GM19193 (cell line): Measurements from ENCODE around the gene NASP.
A peak's percentile ranks its signal among the peaks of the same experiment; 100 is the strongest.

Source experiments
- POLR2A ChIP-seq: IDR thresholded peaks from 4 replicates; pipeline ENCODE4 v1.6.1; 2011; ENCODE audit not compliant: insufficient read depth, insufficient read length; ENCODE audit errors: extremely low read depth

NASP gene

DNA sequence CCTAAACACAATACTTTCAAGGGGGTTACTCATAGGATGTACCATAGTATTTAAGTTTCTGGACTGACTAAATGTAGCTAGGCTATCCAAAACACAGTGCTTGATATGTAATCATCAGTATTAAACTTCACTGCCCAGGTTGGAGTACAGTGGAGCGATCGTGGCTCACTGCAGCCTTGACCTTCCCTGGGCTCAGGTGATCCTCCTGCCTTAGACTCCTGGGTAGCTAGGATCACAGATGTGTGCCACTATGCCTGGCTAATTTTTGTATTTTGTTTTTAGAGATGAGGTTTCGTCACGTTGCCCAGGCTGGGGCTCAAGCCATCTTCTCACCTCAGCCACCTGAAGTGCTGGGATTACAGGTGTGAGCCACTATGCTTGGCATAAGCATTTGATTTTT is 10.6 kb downstream of the NASP start:
- TF ChIP-seq POLR2A: no peak

- TF ChIP-seq POLR2A: no peak
These were observed 20.4 kb downstream of the NASP start for GRCh38 chr1:45604239-45604638.

DNA sequence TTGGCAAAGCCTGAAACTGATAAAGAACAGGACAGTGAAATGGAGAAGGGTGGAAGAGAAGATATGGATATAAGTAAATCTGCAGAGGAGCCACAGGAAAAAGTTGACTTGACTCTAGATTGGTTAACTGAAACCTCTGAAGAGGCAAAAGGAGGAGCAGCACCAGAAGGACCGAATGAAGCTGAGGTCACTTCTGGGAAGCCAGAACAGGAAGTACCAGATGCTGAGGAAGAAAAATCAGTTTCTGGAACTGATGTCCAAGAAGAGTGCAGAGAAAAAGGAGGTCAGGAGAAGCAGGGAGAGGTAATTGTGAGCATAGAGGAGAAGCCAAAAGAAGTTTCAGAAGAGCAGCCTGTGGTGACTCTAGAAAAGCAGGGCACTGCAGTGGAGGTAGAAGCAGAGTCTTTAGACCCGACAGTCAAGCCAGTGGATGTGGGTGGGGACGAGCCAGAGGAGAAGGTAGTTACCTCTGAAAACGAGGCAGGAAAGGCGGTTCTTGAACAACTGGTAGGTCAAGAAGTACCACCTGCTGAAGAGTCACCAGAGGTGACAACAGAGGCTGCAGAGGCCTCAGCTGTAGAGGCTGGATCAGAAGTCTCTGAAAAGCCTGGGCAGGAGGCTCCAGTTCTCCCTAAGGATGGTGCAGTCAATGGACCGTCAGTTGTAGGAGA is 23.7 kb downstream of the NASP start:
- no peak for TF ChIP-seq POLR2A

- TF ChIP-seq POLR2A: no peak
These were observed 24.6 kb downstream of the NASP start for GRCh38 chr1:45608175-45609156.

- TF ChIP-seq POLR2A: no peak
These were observed 26.9 kb downstream of the NASP start for GRCh38 chr1:45610589-45611226.

DNA sequence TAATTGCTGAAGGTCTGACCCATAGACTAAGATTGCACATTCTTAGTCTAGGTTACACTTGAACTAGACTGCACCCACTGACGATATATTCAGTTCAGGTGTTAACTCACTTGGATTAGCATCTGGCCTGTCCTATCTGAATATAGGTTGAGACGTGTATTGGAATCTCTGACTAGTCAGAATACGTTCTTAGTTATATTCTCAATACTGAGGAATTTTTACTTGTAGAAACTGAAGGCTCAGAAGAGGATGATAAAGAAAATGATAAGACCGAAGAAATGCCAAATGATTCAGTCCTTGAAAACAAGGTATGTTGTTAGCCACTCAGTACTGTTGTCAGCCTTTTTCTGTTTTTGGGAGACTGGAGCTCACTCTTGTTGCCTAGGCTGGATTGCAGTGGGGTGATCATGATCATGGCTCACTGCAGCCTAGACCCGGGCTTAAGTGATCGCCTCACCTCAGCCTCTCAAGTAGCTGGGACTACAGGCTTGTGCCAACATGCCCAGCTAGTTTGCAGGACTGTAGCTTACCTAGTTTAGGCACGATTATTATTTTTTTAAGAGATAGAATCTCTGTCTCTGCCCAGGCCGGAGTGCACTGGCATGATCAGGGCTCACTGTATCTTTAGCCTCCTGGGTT is 29.2 kb downstream of the NASP start:
- TF ChIP-seq POLR2A: no peak

DNA sequence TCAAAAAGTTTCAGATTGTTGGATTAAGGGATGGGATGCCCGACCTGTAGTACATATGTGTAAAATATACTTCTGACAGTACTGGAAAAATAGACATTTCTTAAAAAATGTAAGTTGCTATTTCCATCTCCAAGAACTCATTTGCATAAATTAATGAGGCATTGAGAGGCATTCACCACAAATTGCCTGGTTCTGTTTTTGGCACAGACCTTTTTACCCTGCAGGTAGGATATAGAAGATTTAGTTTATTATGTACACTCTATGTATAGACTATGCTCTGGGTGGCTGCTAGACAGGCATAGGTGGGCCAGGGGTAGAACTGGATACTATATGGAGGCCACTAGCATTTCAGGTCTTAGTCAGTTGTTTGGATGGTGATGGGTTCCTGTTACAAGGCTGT is 32.0 kb downstream of the NASP start:
- no peak for TF ChIP-seq POLR2A

- TF ChIP-seq POLR2A: no peak
These were observed 33.8 kb downstream of the NASP start for GRCh38 chr1:45617618-45618017.

DNA sequence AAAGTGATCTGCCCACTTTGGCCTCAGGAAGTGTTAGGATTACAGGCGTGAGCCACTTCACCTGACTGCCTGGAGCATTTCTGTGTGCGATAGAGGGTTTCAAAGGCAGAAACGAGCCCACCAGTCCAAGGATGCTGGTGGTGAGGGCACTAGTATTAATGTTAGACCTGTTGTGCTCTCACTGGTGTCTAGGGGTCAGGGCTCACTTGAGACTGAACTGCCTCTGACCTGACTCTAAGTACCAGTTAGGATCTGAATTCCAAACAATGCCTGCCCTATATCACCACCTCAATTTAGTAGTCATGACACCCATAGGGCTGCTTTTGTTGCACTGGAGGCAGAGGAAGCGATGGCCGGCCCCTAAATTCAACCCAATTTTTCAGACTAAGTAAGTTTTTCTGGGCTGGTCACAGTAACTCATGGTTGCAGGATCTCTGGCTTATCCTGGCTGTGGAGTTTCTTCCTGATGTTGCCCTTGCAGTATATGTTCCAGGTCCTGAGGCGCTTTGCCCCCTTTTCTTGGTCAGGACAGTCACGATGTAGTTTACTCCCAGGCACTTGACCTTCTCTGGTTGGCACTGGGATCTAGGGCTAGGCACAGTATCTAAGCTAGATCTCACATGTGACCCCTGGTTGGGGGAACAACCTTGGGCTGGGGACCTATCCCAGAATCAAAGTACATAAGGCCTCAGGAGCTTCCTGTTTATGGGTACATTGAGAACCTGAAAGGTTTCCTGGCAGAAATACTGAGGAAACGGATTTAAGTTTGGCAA is 35.5 kb downstream of the NASP start:
- TF ChIP-seq POLR2A: no peak

DNA sequence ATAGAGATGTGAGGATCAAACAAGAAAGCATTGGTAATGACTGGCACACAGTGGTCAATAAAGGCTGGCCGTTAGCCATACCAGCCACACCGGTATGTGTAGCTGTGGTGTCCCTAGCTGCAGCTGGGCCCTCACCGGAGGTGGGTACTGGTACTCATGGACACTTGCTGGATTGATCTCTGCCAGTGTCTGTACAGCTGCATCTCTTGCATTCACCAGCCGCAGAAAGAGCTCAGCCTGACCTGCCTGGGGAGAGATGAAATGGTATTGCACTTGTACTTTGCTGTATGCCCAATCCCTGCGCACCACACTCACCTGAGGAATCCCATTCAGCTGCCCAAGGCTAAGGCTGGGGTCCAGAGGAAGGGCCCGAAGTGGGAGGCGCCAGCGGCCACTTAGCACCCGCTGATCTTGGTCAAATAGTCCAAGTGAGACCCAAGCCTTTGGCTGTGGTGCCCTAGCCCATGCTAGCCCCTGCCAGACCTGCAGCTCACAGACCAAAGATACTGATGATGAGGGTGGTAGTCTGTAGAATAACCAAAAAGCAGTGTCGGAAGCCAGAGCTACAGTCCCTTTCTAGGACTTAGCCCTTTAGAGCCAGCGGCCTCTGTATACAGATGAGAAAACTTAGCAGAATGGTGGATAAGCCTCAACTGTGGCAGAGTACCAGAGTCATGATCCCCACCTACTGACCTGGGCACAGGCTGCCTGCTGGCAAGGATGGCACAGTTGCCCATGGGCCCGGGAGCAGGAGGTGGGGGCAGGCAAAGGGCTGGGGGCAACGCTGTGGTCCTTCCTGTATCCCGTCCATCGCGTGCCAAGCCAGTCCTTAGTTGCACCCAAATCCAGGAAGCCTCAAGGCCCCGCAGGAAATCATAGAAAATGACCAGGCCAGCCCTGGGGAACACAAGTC is 37.0 kb downstream of the NASP start:
- TF ChIP-seq POLR2A: peak; percentile 14

GRCh38 chr1:45621501-45621836 is 37.6 kb downstream of the NASP start:
- TF ChIP-seq POLR2A: no peak

- no peak for TF ChIP-seq POLR2A
These were observed 38.2 kb downstream of the NASP start for GRCh38 chr1:45621895-45622523.

- no peak for TF ChIP-seq POLR2A
These were observed 38.9 kb downstream of the NASP start for GRCh38 chr1:45622524-45623394.

GRCh38 chr1:45623972-45624371 is 40.1 kb downstream of the NASP start, which contains the start of gene CCDC17:
TSS of gene CCDC17 (minus strand) at chr1:45624054. CDS start at chr1:45623909, 145 bp downstream.
- no peak for TF ChIP-seq POLR2A
